ENCODE results near the gene VSTM4.
A peak's percentile ranks its signal among the peaks of the same experiment; 100 is the strongest.

The VSTM4 gene, protein sequence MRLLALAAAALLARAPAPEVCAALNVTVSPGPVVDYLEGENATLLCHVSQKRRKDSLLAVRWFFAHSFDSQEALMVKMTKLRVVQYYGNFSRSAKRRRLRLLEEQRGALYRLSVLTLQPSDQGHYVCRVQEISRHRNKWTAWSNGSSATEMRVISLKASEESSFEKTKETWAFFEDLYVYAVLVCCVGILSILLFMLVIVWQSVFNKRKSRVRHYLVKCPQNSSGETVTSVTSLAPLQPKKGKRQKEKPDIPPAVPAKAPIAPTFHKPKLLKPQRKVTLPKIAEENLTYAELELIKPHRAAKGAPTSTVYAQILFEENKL

DNA sequence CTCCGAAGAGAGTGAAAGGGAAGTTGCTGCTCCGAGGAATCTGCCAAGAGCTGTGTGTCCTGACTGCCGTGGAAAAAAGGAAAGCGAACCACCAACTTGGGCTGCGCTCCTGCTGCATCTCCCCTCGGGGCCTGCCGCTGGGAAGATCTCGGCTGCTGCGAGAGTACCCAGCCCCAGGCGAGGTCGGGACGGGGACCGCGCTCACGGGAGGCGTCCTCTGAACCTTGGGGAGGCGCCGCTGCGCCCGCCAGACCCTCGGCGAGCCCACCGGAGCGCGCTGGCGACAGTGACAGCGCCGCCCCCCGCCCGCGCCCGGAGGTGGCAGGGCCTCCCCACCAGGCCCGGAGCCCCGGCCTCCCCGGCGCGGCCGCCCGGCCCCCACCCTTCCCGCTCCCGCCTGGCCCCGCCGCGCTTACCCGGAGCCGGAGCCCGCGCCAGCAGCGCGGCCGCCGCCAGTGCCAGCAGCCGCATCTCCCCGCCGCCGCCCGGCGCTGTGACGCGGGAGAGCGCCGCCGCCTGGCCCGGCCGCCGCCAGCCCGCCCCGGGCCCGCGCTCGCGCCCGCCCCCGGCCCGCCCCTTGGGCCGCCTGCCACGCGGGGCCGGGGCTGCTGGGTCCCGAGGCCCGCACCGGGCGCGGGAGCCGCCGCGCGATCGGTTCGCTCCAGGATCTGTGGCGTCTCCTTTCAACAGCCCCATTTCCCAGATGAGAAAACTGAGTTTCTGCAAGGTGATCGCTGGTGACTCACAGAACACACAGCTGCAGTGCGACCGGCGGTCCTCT lies at the start of gene VSTM4:
Gene VSTM4 (minus strand): TSS at position 508 of the 781 bp plus-strand sequence. CDS start 37 bp downstream, at position 471.
- DNase-seq, result no peak

DNA sequence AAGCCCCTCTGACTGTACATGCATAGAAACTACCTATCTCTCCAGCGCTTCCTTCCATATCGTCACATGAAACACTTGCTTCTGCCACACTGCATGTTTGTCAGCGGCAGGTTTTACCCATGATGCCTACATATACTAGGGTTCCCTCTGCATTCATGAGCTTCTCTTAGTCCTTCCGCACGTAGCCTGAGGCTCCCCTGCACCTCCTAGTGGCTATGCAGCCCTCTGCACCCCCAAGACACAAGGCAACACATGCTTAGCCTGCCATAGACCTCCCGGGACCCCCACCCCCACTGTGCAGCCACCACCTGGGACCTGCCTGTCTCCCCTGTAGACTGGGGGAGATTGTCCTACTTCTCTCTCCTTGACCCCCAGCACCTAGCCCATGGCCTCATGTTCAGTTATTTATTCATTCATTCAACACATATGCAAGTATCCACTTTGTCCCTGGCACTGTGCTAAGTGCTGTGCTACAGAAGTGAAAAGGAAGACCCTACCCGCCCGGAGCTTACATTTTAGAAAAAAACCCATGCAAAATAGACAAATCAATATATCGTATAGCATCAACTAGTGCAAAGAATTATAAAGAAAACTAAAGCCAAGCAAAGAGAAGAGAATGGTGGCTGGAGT lies 49.4 kb upstream of the VSTM4 start:
- DNase-seq, result peak; percentile 32

DNA sequence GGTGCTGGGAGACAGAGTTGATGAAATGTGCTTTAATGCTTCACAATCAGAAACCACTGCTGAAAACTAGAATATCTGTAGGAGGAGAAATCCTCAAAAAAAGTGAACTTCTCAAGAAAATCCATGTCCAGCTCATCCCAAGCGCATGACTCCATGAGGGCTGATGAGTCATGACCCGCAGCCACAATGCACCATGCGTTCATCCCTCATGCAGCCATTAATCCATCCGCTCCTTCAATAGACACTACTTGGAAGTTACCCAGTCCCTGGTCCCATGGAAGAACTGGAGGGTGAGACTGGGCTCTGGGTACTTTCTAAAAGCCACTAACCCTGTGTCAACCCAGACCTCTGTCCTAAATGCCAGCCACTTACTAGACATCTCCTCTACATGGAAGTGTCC lies 48.4 kb upstream of the VSTM4 start:
- no peak for DNase-seq

DNA sequence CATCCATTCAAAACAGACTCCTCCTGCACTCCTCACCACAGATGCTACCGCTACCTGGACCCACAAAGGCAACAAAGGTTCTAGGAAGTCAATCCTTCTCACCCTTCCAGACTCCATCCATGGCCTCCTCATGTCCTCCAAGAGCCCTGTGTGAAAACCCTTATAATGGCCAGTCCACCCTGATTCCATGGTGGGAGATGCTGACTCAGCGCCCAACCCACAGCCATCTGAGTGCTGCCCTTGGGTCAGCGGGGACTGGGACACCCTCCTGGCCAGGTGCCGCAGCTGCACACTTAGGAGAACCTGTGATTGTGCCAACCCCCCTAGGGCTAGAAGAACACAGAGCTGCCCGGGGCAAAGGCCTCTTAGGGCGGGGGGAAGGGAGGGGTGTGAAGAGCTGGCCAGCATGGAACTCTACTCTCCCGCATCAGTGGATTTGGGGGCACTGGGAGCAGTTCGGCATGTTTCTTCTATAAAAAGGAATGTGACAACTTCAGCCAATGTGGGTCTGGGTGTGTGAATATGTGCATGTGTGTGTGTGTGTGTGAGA lies 47.5 kb upstream of the VSTM4 start:
- DNase-seq, result no peak

DNA sequence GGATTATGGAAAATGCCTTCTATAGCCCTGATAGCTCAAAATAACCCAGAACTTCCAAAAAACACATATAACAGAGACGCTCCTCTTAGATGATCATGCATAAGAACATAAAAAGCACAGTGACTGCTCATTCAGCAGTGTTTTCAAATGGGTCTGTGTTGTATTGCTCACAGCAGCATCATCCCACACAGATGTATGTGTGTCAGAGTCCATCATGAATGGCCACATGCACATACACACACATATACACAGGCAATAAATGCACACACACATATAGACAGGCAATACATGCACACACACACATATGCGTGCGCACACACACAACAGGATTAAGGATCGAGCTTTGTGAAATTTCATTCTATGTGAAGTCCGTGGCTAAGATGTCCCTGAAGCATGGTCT lies 46.7 kb upstream of the VSTM4 start:
- no peak for DNase-seq

DNA sequence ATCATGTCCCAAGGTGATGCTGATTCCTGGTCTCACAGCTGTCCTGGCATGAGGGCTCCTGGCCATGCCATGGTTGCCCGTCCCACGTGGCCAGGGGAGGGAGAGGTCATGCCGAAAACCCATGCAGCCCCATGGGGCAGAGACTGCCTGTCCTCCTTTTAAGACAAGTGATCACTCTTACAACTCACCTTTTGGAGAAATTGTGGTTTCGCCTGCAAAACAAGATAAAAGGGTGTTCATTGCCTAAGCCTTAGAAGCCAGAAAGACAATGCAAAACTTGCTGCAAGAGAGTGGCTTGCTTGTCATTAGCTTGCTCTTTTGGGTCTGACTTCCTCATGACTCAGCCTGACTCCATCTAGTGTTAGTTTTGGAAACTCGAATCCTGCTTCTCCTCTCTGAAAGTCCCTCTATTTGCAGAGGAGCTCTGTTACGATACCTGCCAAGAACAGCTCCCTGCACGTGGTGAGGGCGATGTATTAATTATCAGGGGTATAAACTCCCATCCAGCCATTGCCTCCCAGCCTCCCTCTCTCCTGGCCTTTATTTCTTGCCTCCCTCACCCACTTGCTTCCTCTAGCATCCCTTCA lies 46.2 kb upstream of the VSTM4 start:
- no peak for DNase-seq

DNA sequence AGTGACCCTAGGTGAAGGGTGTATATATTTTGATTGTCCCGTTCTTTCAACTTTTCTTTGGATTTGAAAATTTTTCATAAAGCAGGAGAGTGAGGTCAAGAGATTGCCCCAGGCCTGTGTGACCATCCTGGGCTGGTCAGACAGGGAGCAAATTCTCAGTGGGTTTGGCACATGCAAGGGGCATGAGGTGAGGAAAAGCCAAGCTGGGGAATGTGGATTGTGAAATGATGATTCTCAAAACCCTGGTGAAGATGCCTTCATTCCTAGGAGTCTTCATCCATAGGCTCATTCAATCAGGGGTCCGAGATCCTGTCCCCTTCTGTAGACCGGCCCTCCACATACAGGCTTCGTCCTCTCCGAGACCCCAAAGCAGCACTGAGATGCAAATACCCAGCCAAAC lies 45.5 kb upstream of the VSTM4 start:
- no peak for DNase-seq

DNA sequence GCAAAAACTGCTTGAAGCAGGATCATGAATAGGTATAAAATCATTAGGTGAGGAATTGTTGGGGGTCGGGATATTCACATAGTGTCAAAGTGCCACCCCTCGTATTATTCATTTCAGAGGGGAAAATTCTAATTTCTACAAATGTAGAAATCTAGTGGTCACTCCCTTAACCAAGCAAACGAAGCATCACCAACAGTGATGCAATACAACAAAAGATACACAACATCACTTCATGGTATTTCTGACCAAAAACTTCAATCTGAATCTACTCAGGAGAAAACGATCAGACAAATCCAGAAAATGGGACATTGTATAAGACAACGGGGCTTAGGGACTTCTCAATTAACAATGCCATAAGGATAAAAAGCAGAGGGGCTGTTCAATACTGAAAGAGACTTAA lies 44.8 kb upstream of the VSTM4 start:
- DNase-seq, result no peak

DNA sequence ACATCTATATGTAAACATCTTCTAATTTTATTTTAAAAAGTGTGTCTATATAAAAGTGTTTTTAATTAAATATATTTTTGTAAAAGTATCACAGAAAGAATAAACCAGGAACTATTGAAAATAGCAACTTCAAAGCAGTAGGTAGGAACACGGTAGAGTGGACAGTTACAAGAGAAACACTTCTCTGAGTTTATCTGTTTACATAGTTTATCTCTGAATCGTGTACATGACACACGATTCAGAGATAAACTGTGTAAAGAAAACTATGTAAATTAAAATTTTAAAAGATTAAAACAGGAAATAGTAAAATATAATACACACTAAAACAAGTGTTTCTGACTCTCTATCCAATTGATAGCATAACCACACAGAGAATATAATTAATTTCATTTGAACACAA lies 43.6 kb upstream of the VSTM4 start:
- no peak for DNase-seq

DNA sequence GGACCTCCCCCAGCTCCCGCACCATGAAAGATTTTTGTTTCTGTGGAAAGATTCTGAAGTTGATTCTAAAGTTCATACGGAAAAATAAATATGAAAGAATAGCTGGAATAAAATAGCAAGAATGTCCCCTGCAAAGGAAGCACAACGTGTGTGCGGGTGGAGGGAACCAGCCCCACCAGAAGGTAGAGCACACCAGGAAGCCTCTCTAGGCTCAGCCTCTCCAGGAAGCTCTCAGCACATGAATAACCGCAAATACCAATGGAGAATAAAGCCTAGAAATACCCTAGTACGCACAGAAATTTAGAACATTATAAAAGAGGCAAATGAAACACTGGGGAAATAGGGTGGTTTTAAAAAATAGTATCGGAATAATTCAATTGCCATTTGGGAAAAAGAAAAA lies 43.1 kb upstream of the VSTM4 start:
- DNase-seq, result no peak

DNA sequence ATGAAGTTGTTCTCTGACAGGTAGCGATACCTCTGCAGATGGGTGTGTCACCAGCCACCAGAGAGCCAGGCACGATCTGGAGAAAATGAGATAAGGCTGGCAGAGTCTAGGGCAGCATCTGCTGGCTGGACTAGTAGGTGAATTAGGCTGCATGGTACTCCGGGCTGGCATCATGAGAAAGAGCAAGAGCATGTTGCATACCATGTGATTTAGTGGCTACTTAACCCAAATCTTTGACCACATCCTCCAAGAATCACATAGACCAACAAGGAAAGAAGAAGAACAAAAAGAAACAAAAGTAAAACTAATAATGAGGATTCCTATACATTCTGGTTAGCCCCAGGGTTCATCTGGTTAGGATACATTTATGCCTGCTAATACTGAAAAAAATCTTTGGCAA lies 41.9 kb upstream of the VSTM4 start:
- DNase-seq, result no peak

DNA sequence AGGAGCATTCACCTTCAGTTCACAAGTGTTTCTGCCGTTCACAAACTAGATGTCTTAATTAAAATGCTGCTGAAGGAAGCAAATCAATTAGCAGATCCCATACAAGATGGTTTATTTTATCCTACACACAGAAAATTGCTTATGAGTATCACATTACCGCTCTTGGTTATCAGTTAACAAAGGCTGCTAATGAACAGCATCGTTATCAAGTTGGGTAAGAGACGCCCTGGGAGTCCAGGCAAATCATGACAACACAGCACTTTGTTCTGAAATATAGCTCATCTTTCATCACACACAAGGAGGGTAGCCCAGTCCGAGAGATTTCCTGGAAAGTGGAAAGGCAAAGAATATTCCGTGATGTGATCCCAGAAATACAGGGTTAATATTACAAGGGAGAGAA lies 39.3 kb upstream of the VSTM4 start:
- no peak for DNase-seq

DNA sequence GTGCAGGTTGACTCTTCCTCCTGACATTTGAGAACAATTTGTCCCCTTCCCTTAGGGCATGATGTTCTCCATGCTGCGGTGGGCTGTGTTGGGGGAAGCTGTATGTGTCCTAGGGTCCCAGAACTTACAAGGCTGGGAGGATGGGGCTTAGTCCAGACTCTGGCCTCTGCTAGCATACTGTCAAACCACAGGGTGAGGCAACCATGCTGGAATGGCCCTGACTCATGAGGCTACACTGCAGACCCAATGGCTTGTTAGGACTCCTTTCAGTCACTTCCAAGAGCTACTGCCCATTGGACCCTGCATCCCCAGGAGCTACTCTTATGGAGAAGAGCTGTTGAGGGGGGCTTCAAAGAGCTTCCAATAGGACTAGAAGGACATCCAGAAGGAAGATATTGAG lies 38.6 kb upstream of the VSTM4 start:
- no peak for DNase-seq

DNA sequence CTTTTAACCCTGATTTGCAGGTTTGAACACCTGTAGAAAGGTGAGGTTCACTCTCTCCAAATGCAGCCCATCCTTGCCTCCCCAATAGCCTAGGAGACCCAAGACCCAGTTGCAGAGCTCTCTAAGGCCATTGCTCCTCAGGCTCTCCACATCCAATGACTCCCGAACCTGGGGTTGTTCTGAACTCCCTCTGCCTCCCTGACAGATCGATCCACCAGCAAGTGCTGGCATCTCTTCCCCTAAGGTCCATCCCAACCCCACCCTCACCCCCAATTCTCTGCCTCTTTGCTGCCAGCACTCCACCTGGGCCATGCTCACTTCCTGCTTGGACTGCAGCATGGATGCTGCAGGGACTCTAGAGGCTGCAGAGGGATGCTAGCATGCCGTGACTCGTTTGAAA lies 37.8 kb upstream of the VSTM4 start:
- DNase-seq, result no peak

DNA sequence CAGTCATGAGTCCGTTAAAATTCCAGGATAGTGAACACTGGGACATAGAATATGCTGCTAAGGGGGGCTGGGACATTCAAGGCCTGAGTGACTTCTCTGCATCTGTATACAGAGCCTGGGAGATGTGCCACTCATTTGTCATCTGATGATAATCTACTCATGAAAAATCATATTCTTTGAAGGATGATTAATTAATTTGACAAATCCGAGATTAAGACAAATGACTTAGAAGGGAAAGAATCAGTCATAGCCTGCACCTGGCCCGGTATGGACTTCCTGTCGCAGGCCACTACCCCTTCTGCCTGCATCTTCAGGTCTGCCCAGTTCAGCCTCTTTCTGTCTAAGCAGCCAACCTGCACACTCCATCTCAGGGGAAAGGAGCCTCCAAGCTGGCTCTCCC lies 37.3 kb upstream of the VSTM4 start:
- DNase-seq, result no peak

DNA sequence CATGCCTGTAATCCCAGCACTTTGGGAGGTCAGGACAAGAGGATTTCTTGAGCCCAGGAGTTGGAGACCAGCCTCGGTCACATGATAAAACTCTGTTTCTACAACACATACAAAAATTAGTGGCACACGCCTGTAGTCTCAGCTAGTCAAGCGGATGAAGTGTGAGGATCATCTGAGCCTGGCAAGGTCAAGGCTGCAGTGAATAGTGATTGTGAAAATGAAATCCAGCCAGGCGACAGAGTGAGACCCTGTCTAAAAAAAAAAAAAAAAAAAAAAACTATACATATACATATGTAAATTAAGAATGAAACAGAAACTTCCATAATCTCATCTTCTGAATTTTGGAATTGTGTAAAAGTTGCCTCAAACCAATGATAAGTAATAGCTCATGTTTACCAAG lies 36.7 kb upstream of the VSTM4 start:
- no peak for DNase-seq

DNA sequence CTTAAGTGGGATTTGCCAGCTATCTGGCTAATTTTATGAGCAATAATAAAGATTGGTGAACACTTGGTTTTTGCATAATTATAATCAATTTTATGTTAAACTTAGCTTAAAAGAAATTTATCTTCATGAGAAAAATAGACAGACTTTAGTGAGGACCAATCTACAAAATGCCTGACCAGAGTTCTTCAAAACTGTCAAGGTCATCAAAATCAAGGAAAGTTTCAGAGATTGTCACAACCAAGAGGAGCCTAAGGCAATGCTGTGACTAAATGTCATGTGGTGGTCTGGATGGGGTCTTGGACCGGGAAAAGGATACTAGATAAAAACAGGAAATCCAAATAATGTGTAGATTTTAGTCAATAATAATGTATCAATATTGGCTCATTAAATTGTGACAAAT lies 36.2 kb upstream of the VSTM4 start:
- no peak for DNase-seq

DNA sequence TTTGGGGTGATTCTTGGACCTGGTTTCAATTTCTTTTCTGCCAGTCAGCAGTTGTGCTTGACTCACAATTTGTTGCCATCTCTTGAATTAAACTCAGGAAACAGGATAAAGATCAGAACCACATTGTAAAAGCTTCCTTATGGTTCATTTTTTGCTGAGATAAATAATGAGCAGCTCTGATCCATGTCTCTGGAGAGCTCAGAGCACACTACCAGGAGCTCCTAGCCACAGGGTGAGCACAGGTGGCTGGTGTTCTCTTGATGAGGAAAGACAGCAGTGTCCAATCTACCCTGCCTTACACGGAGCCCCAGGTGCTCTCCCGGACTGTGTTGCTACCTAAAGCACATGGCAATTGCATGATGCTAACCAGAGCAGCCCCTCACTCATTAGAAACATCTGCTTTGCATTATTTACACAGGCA lies 35.7 kb upstream of the VSTM4 start:
- no peak for DNase-seq

DNA sequence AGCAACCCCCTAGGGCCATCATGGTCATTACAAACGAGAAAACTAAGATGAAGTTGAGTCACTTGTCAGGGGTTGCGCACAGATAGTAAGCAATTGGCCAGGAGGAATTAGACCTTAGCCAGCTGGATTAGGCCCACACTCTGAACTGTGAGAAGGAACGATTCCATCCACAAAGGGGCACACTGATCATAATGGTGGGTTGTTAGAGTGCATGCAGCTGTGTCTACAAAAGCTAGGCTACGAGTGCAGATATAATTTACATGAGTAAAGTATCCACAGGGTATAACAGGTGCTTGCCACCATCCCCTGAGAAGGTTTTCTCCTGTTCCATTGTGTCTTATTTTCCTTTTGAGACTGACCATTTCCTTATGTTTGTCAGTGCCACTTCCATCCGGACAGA lies 35.1 kb upstream of the VSTM4 start:
- DNase-seq, result no peak

DNA sequence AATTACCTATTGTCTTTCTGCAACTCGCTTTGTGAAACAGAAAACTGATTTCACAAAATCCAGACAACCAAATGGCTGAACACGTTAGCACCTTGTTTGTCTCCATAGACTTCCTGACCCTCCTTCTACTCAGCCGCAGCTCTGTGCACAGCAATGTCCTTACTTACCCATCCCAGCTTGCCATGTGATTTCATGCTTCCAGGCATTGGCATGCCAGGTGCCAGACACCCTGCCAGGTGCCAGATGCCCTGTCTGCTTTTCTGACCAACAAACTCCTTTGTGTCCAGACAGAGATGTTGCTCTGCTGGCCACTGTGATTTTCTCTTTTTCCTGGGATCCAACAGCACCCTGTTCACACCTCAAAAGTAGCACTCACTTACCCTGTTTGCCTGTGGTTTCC lies 34.6 kb upstream of the VSTM4 start:
- DNase-seq, result no peak

DNA sequence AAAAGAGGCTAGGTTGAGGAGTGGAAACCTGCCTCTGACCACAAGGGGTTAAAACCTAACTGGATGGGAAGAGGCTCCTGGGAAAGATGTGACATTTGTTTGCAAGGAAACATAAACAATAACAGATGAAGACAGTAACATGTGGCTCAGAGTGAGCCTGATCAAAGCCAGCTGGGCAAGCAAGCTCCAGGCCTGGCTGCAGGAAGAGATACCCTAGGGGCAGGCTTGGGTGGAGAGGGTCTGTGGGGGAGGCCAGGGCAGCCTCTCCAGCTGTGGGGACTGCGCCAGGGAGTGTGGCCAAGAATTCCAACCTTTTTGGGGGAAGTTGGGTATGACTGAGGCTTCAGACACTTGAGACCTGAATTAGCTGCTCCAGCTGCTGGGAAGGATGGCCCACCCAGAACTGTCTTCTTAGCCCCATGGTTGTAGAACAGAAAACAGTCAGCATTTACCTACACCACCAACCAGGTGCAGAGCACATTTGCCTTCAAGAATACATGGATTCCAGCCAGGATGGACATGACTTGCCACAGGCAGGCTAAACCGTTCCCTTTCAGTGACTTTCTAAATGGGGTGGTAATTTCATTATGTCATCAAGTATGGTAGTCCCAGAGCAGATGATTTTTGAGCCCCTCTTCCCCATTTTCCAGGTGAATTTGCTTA lies 28.9 kb upstream of the VSTM4 start:
- DNase-seq, result no peak

DNA sequence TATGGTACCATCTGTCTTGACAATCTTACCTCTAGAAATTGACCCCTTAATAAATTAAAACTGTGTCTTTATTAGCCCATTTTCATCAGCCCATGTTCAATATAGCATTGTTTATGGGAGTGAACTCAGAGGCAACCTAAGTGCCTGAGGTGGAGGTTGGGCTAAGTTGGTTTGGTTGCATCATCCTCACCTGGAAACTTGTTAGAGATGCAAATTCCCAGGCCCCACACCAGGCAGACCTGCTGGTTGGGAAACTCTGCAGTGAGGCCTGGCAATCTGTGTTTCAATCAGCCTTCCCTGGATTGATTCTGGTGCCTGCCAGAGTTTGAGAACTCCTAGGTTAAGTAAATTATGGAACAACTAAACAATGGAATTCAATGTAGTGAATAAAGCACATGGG lies 27.9 kb upstream of the VSTM4 start:
- no peak for DNase-seq
